K562 (cell line): ENCODE measurements around the gene HEY2. TPM values are rescaled to one million over a fixed set of nuclear protein-coding genes. Genes with fewer than 3 reads are reported as not detected.

Source experiments
- HDAC1 ChIP-seq, 2 experiments: fragments of 450-650 bp; IDR thresholded peaks; 2 replicates each; pipeline ENCODE4 v1.6.1; 2016 to 2017; ENCODE audit warnings: inconsistent platforms in 1 of 2, mild to moderate bottlenecking in 1 of 2, moderate library complexity in 1 of 2
- RAD21 ChIP-seq, 2 experiments: fragments of 250-450 bp in 1 of 2; fragments of 450-650 bp in 1 of 2; sonication (Bioruptor Pico) in 1 of 2; formaldehyde crosslinking in 1 of 2; IDR thresholded peaks in 1 of 2; conservative IDR thresholded peaks in 1 of 2; 2 replicates each; pipeline versions ENCODE4 v1.4.0 to v1.8.0; 2020 to 2022; ENCODE audit warnings: mild to moderate bottlenecking in 2 of 2, moderate library complexity in 1 of 2
- ZNF212 ChIP-seq: fragments of 450-650 bp; formaldehyde crosslinking; IDR thresholded peaks from 2 replicates; pipeline ENCODE4 v1.4.0; 2020; ENCODE audit warnings: mild to moderate bottlenecking
- polyA plus RNA-seq, 8 experiments: library from polyadenylated mRNA; depleted of rRNA in 4 of 8; stranded (reverse) in 5 of 8; unstranded in 3 of 8; fragments of >200 nt; fragmentation: Nextera tagmentation in 2 of 8; fragmentation: Illumina TruSeq in 1 of 8; extraction: Ambion mirVana in 2 of 8; extraction: Trizol in 1 of 8; gene quantifications; 2 replicates each; pipeline versions ENCODE4 v1.2.1 to v1.2.3, GENCODE V29; 2011 to 2014; ENCODE audit warnings: inconsistent platforms in 1 of 8, missing spikeins in 1 of 8
- total RNA-seq, 7 experiments: library from RNA; depleted of rRNA in 6 of 7; stranded (reverse); fragments of >200 nt in 6 of 7; fragmentation: Illumina TruSeq in 2 of 7; extraction: Trizol in 2 of 7; gene quantifications; 2 replicates each; pipeline versions ENCODE4 v1.2.1 to v1.2.3, GENCODE V29; 2011 to 2021; ENCODE audit warnings: low replicate concordance in 1 of 7
- TF ChIP-seq, protein P1 (sequence below), 2 experiments: IDR thresholded peaks in 1 of 2; conservative IDR thresholded peaks in 1 of 2; 2 replicates each; pipeline ENCODE4 v1.6.1; 2016; ENCODE audit warnings: low read depth in 2 of 2, mild to moderate bottlenecking in 1 of 2, missing compliant biosample characterization in 1 of 2, missing genetic modification characterization in 1 of 2, moderate library complexity in 1 of 2
- TF ChIP-seq, protein P2 (sequence below), 3 experiments: IDR thresholded peaks in 2 of 3; conservative IDR thresholded peaks in 1 of 3; 2 replicates each; pipeline ENCODE4 v1.5.1; 2011 to 2012; ENCODE audit warnings: low read length in 3 of 3, mild to moderate bottlenecking in 3 of 3, control low read depth in 2 of 3, improper control_type of control experiment in 1 of 3, inconsistent platforms in 1 of 3, low read depth in 1 of 3, mixed read lengths in 1 of 3, moderate library complexity in 1 of 3; ENCODE audit not compliant: insufficient read depth in 2 of 3
- TF ChIP-seq, protein P3 (sequence below), 2 experiments: IDR thresholded peaks; 2 replicates each; pipeline ENCODE4 v1.6.1; 2012; ENCODE audit warnings: improper control_type of control experiment in 2 of 2, low read depth in 2 of 2, low read length in 2 of 2, borderline replicate concordance in 1 of 2

The HEY2 gene
- total and polyA plus RNA-seq, 9 of the 15 experiments (the other 6 are each of a cell fraction or from before 2014, with no cell fraction given) = 0.03 to 0.07 (median 0.06) TPM; not detected in 5

DNA sequence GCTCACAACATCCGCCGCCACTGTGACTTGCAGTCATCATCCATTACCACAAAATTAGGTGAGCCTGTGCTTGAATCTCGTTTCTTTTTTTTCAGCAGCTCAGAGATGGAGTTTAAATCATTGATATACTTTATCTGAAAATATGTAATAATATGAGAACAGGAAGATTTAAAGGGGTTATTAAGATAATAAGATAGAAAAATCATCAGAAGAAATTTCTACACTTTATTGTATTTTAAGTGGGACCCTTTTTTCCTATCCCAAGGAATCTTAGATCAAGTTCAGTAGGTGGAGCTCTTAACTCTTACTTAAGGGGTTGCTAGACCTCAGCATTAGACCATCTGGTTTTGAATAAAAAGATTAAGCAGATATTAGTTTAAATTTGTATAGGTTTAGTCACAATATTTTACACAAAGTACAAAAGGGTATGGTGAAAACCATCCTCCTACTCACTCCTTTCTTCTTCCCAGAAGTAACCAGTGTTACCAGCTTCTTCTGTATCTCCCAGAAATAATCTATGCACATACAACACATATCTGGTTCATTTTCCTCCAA is 32.0 kb downstream of the HEY2 start (continued):
- peak; percentile 34 to 49 for TF ChIP-seq RAD21 (CRISPR knock-in tag; conservative IDR thresholded peaks at IDR 0.05 in 1 of 2, IDR thresholded peaks at IDR 0.05 in 1 of 2)
- no peak for TF ChIP-seq ZNF212 (CRISPR knock-in tag)
- TF ChIP-seq, protein P1, sequence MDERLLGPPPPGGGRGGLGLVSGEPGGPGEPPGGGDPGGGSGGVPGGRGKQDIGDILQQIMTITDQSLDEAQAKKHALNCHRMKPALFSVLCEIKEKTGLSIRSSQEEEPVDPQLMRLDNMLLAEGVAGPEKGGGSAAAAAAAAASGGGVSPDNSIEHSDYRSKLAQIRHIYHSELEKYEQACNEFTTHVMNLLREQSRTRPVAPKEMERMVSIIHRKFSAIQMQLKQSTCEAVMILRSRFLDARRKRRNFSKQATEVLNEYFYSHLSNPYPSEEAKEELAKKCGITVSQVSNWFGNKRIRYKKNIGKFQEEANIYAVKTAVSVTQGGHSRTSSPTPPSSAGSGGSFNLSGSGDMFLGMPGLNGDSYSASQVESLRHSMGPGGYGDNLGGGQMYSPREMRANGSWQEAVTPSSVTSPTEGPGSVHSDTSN (CRISPR knock-in tag; IDR thresholded peaks at IDR 0.05; ENCODE audit: low read depth) = no peak
- TF ChIP-seq, protein P1 (tag; conservative IDR thresholded peaks at IDR 0.05; ENCODE audit: low read depth) = peak; percentile 19; the same call in 1 of the 2 replicates
- TF ChIP-seq, protein P2, sequence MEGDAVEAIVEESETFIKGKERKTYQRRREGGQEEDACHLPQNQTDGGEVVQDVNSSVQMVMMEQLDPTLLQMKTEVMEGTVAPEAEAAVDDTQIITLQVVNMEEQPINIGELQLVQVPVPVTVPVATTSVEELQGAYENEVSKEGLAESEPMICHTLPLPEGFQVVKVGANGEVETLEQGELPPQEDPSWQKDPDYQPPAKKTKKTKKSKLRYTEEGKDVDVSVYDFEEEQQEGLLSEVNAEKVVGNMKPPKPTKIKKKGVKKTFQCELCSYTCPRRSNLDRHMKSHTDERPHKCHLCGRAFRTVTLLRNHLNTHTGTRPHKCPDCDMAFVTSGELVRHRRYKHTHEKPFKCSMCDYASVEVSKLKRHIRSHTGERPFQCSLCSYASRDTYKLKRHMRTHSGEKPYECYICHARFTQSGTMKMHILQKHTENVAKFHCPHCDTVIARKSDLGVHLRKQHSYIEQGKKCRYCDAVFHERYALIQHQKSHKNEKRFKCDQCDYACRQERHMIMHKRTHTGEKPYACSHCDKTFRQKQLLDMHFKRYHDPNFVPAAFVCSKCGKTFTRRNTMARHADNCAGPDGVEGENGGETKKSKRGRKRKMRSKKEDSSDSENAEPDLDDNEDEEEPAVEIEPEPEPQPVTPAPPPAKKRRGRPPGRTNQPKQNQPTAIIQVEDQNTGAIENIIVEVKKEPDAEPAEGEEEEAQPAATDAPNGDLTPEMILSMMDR (IDR thresholded peaks at IDR 0.05 in 2 of 3, conservative IDR thresholded peaks at IDR 0.05 in 1 of 3; ENCODE audit: insufficient read depth in 2 of 3, low read depth in 1 of 3, low read length in 3 of 3) = peak in 1 of 3 experiments; percentile 56; a peak in 3 of 6 replicates
- TF ChIP-seq, protein P3, sequence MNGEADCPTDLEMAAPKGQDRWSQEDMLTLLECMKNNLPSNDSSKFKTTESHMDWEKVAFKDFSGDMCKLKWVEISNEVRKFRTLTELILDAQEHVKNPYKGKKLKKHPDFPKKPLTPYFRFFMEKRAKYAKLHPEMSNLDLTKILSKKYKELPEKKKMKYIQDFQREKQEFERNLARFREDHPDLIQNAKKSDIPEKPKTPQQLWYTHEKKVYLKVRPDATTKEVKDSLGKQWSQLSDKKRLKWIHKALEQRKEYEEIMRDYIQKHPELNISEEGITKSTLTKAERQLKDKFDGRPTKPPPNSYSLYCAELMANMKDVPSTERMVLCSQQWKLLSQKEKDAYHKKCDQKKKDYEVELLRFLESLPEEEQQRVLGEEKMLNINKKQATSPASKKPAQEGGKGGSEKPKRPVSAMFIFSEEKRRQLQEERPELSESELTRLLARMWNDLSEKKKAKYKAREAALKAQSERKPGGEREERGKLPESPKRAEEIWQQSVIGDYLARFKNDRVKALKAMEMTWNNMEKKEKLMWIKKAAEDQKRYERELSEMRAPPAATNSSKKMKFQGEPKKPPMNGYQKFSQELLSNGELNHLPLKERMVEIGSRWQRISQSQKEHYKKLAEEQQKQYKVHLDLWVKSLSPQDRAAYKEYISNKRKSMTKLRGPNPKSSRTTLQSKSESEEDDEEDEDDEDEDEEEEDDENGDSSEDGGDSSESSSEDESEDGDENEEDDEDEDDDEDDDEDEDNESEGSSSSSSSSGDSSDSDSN (IDR thresholded peaks at IDR 0.05; ENCODE audit: borderline replicate concordance in 1 of 2, low read depth in 2 of 2, low read length in 2 of 2) = 0 out of 4 replicates have a peak, but pooled peaks of 1 of the 2 experiments have one; percentile 28
- TF ChIP-seq HDAC1 (IDR thresholded peaks at IDR 0.05) = no peak
- TF ChIP-seq, all 486 proteins: peak for 19
